A673 (cell line): ENCODE measurements around the gene FFAR1. TPM values are rescaled to one million over a fixed set of nuclear protein-coding genes. Genes with fewer than 3 reads are reported as not detected.

Experiments
- BruUV-seq: library from RNA; stranded (reverse); fragments of 400-500 nt; replicated peaks from 2 replicates; lab custom pipeline; 2021; lab: Mats Ljungman, UMichigan
- CTCF ChIA-PET: fragments of 300-600 bp; sonication (Branson Sonifier 250); formaldehyde crosslinking; loops from one replicate; lab custom pipeline; 2022; ENCODE audit warnings: antibody characterized with exemption; lab: Charles Lee
- POLR2A ChIA-PET: fragments of 300-600 bp; sonication (Branson Sonifier 250); formaldehyde crosslinking; loops from one replicate; lab custom pipeline; 2022; ENCODE audit warnings: antibody characterized with exemption; ENCODE audit not compliant: low non-redundant PET; lab: Charles Lee
- DNase-seq: peaks from one replicate; pipeline ENCODE4 v3.0.0-alpha.2; 2015; ENCODE audit warnings: low spot score
- H3K27ac ChIP-seq: fragments of 200-600 bp; sonication (generic); 2 replicates; pipeline ENCODE4 v1.5.1; 2016; ENCODE audit warnings: mixed run types, low read depth, mild to moderate bottlenecking, mixed read lengths, antibody characterized with exemption, low read length; ENCODE audit not compliant: poor library complexity, severe bottlenecking
- H3K27me3 ChIP-seq: fragments of 200-600 bp; sonication (generic); replicated peaks from 2 replicates; pipeline ENCODE4 v1.6.1; 2017; ENCODE audit warnings: mixed run types, low read depth, mild to moderate bottlenecking, mixed read lengths, antibody characterized with exemption, low read length; ENCODE audit not compliant: insufficient read depth, poor library complexity
- H3K36me3 ChIP-seq: fragments of 200-600 bp; sonication (generic); 2 replicates; pipeline ENCODE4 v1.6.1; 2016; ENCODE audit warnings: mixed run types, mild to moderate bottlenecking, mixed read lengths, antibody characterized with exemption, low read length; ENCODE audit not compliant: insufficient read depth, poor library complexity, severe bottlenecking
- H3K4me1 ChIP-seq: fragments of 200-600 bp; sonication (generic); 2 replicates; pipeline ENCODE4 v1.6.1; 2017; ENCODE audit warnings: mixed run types, mild to moderate bottlenecking, mixed read lengths, antibody characterized with exemption, low read length; ENCODE audit not compliant: insufficient read depth, poor library complexity, severe bottlenecking
- H3K4me3 ChIP-seq: fragments of 200-600 bp; sonication (generic); 2 replicates; pipeline ENCODE4 v1.5.1; 2016; ENCODE audit warnings: low read depth, mixed run types, mild to moderate bottlenecking, mixed read lengths, low read length; ENCODE audit not compliant: poor library complexity, severe bottlenecking
- H3K9me3 ChIP-seq: fragments of 200-600 bp; sonication (generic); 2 replicates; pipeline ENCODE4 v1.6.1; 2016; ENCODE audit warnings: mixed run types, low read depth, mild to moderate bottlenecking, mixed read lengths, antibody characterized with exemption, low read length; ENCODE audit not compliant: poor library complexity, severe bottlenecking
- CTCF ChIP-seq: fragments of 300-800, 200-600 bp; sonication (generic); conservative IDR thresholded peaks from 2 replicates; pipeline ENCODE4 v1.5.1; 2017; ENCODE audit warnings: low read depth, mild to moderate bottlenecking, antibody characterized with exemption, low read length, moderate library complexity, mixed read lengths
- EZH2 ChIP-seq: fragments of 200-600 bp; sonication (generic); IDR thresholded peaks from 2 replicates; pipeline ENCODE4 v1.6.1; 2017; ENCODE audit warnings: borderline replicate concordance, low read depth, mild to moderate bottlenecking, mixed read lengths, antibody characterized with exemption, low read length; ENCODE audit not compliant: poor library complexity, severe bottlenecking
- intact Hi-C: fragments of 100-400 bp; cut with micrococcal nuclease; formaldehyde crosslinking; loops from one replicate; pipeline ENCODE4 v1.10.0; 2022; ENCODE audit not compliant: unreplicated experiment
- total RNA-seq: library from RNA; stranded (reverse); gene quantifications from 2 replicates; pipeline ENCODE4 v1.2.3, GENCODE V29; 2021

The FFAR1 gene
- total RNA-seq, 1 experiment from 2014 or later, result not detected

GRCh38 chr19:35299523-35300338 is 48.0 kb upstream of the FFAR1 start:
- Histone ChIP-seq H3K27ac (no peak overlapping the region), H3K36me3 (no peaks in the 10 kb centered on the region), H3K4me3 (no peak overlapping the region), H3K27me3 (peaks cover 2% of the 10 kb centered on the region), H3K4me1 (no peaks in the 10 kb centered on the region), H3K9me3 (no peaks in the 10 kb centered on the region)
- POLR2A ChIA-PET, result no interaction called here
- DNase-seq, result no peak
- intact Hi-C loops, result no loop called here
- CTCF ChIA-PET, result no interaction called here
- TF ChIP-seq CTCF, result no peak
- no peak for TF ChIP-seq EZH2
- BruUV-seq, result no TSS peak

GRCh38 chr19:35300339-35300649 is 47.4 kb upstream of the FFAR1 start:
- intact Hi-C loops, result no loop called here
- no peak overlapping the region for H3K4me3 ChIP-seq
- POLR2A ChIA-PET, result no interaction called here
- H3K4me1 ChIP-seq, result no peaks in the 10 kb centered on the region
- no peak for TF ChIP-seq EZH2
- TF ChIP-seq CTCF, result no peak
- BruUV-seq, result no TSS peak
- no peaks in the 10 kb centered on the region for H3K36me3 ChIP-seq
- no peaks in the 10 kb centered on the region for H3K9me3 ChIP-seq
- H3K27ac ChIP-seq, result no peak overlapping the region
- CTCF ChIA-PET, result no interaction called here
- no peaks in the 10 kb centered on the region for H3K27me3 ChIP-seq
- no peak for DNase-seq

- no TSS peak for BruUV-seq
- H3K9me3 ChIP-seq, result no peaks in the 10 kb centered on the region
- no peak overlapping the region for H3K4me3 ChIP-seq
- H3K36me3 ChIP-seq, result no peaks in the 10 kb centered on the region
- POLR2A ChIA-PET, result no interaction called here
- no peaks in the 10 kb centered on the region for H3K27me3 ChIP-seq
- CTCF ChIA-PET, result no interaction called here
- no peak for TF ChIP-seq CTCF
- TF ChIP-seq EZH2, result no peak
- H3K4me1 ChIP-seq, result no peaks in the 10 kb centered on the region
- no peak overlapping the region for H3K27ac ChIP-seq
- intact Hi-C loops, result no loop called here
- no peak for DNase-seq
Observed at GRCh38 chr19:35301961-35302360, 45.7 kb upstream of the FFAR1 start.
